CD8-positive, alpha-beta memory T cell (primary cell): Measurements from ENCODE around the gene TTC28. TPM values are rescaled to one million over a fixed set of nuclear protein-coding genes. Genes with fewer than 3 reads are reported as not detected.

ENCODE experiments used
- CTCF ChIA-PET: fragments of 350-600 bp; sonication (Branson Sonifier 250); formaldehyde crosslinking; loops from one replicate; lab custom pipeline; 2021; ENCODE audit warnings: antibody characterized with exemption; lab: Charles Lee
- POLR2A ChIA-PET: fragments of 350-600 bp; sonication (Branson Sonifier 250); formaldehyde crosslinking; loops from one replicate; lab custom pipeline; 2021; ENCODE audit warnings: antibody characterized with exemption; lab: Charles Lee
- DNase-seq, 5 donors: peaks; one replicate each; pipeline versions ENCODE4 v3.0.0 to v3.0.0-alpha.2; 2020 to 2022; ENCODE audit warnings: mixed read lengths in 1 of 5
- H3K27ac ChIP-seq: one replicate; pipeline ENCODE4 v1.7.0; 2013; ENCODE audit warnings: low read depth, mild to moderate bottlenecking, low read length, moderate library complexity
- H3K27me3 ChIP-seq: 2 replicates; pipeline ENCODE4 v1.7.0; 2013; ENCODE audit warnings: low read length, mild to moderate bottlenecking; ENCODE audit not compliant: insufficient read depth, poor library complexity, severe bottlenecking
- H3K36me3 ChIP-seq: 2 replicates; pipeline ENCODE4 v1.7.0; 2013; ENCODE audit warnings: mild to moderate bottlenecking, low read length, moderate library complexity; ENCODE audit not compliant: insufficient read depth
- H3K4me1 ChIP-seq: 2 replicates; pipeline ENCODE4 v1.7.0; 2013; ENCODE audit warnings: mild to moderate bottlenecking, low read length, moderate library complexity; ENCODE audit not compliant: insufficient read depth
- H3K4me3 ChIP-seq: 2 replicates; pipeline ENCODE4 v1.7.0; 2013; ENCODE audit warnings: mild to moderate bottlenecking, low read length
- H3K9me3 ChIP-seq: 2 replicates; pipeline ENCODE4 v1.7.0; 2013; ENCODE audit warnings: mild to moderate bottlenecking, low read length
- H3K27ac Mint-ChIP-seq, 8 donors: one replicate each; pipeline ENCODE4 v1.8.0; 2020 to 2021; ENCODE audit warnings: mixed read lengths in 8 of 8, mild to moderate bottlenecking in 6 of 8, inconsistent platforms in 3 of 8, moderate library complexity in 3 of 8
- H3K27me3 Mint-ChIP-seq, 2 donors: one replicate each; pipeline ENCODE4 v1.8.0; 2020 to 2021; ENCODE audit warnings: mixed read lengths in 2 of 2, mild to moderate bottlenecking in 1 of 2, moderate library complexity in 1 of 2
- H3K36me3 Mint-ChIP-seq, 3 donors: one replicate each; pipeline ENCODE4 v1.8.0; 2020 to 2021; ENCODE audit warnings: mixed read lengths in 3 of 3, inconsistent platforms in 1 of 3, mild to moderate bottlenecking in 1 of 3
- H3K4me1 Mint-ChIP-seq, 3 donors: one replicate each; pipeline ENCODE4 v1.8.0; 2020 to 2021; ENCODE audit warnings: mixed read lengths in 3 of 3, inconsistent platforms in 1 of 3, mild to moderate bottlenecking in 1 of 3
- H3K4me3 Mint-ChIP-seq, 7 donors: one replicate each; pipeline ENCODE4 v1.8.0; 2020 to 2021; ENCODE audit warnings: mixed read lengths in 7 of 7, mild to moderate bottlenecking in 6 of 7, moderate library complexity in 4 of 7, inconsistent platforms in 2 of 7
- H3K9me3 Mint-ChIP-seq, 5 donors: one replicate each; pipeline ENCODE4 v1.8.0; 2020 to 2022; ENCODE audit warnings: mixed read lengths in 5 of 5, mild to moderate bottlenecking in 3 of 5, moderate library complexity in 2 of 5, inconsistent platforms in 1 of 5
- polyA plus RNA-seq: library from polyadenylated mRNA; unstranded; fragments of 300-500 nt; fragmentation: Illumina TruSeq; gene quantifications from one replicate; pipeline ENCODE4 v1.2.3, GENCODE V29; 2021
- total RNA-seq, 2 experiments: library from RNA; stranded (reverse); gene quantifications; one replicate each; pipeline ENCODE4 v1.2.3, GENCODE V29; 2021

Gene TTC28
- total and polyA plus RNA-seq, 3 experiments from 2014 or later, result 0.24 to 0.60 (median 0.51) TPM

DNA sequence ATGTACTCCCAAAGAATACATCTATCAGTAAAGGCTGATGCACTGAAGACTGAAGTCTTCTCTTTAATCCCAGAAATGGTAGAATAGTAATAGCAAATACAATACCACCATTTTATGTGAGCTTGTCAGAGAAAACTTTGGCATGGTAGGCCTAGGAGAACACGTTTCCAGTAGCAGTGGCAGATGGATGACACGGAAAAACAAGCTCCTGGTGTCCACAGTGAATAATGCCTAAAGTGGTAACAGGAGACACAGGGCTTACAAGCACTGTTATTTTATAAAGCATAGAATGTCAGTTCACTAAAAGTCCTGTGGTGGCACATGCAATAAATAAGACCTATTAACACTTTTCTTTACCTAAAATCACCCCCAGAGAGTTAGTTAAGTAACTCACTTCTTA is 277.6 kb downstream of the TTC28 start:
- Mint-ChIP-seq H3K27ac (no peak overlapping the region), H3K36me3 (no peaks in the 10 kb centered on the region), H3K27me3 (peaks cover 1 to 3% of the 10 kb centered on the region in 2 donors), H3K4me1 (no peaks in the 10 kb centered on the region), H3K9me3 (no peaks in the 10 kb centered on the region), H3K4me3 (no peak overlapping the region)
- no peak for DNase-seq
- Histone ChIP-seq H3K36me3 (no peaks in the 10 kb centered on the region), H3K4me1 (no peaks in the 10 kb centered on the region), H3K4me3 (no peak overlapping the region), H3K27ac (no peak overlapping the region), H3K27me3 (no peaks in the 10 kb centered on the region), H3K9me3 (no peaks in the 10 kb centered on the region)
- ChIA-PET CTCF (no interaction called here), POLR2A (no interaction called here)

DNA sequence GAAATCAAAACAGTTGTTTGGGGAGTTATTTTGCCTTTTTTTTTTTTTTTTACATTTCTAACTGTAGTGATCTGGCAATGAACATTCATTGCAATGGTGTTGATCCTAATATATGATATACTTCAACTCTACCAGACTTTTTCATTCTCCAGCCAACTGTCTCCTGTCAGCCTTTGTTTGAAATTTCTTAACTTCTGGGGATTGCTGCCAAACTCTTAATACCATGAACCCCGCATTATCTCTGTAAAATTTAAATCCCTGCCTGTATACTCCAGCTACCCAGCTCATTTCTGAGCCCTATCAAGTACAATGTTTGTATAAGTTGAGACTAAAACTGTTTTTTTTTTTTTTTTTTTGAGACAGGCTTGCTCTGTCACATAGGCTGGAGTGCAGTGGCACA is 280.7 kb downstream of the TTC28 start:
- no peaks in the 10 kb centered on the region for H3K27me3 ChIP-seq
- Mint-ChIP-seq H3K9me3 (no peaks in the 10 kb centered on the region), H3K4me1 (no peaks in the 10 kb centered on the region)

DNA sequence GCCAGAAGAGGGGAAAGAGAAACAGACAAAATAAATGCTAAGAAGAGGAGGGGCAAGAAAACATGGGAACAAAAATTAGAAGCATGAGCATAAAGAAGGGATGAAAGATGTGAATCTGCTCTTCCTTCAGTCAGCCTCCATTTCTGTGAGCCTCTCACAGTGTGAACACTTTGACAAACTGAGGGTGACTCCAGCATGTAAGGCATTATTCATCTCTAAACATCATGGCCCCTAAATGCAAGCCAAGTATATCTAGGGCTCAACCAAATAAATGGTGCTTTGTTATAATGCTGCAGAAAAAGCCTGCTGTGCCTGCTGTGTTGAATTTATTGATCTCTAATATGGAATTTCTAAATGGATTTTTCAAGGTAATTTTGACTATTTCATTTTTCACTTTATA is 281.3 kb downstream of the TTC28 start:
- no peaks in the 10 kb centered on the region for H3K9me3 Mint-ChIP-seq
- POLR2A ChIA-PET, result no interaction called here
- H3K27ac Mint-ChIP-seq, result no peak overlapping the region
- CTCF ChIA-PET, result no interaction called here
- DNase-seq, result no peak
- H3K36me3 Mint-ChIP-seq, result no peaks in the 10 kb centered on the region
- H3K4me1 ChIP-seq, result no peaks in the 10 kb centered on the region
- no peaks in the 10 kb centered on the region for H3K36me3 ChIP-seq
- no peaks in the 10 kb centered on the region for H3K27me3 ChIP-seq
- H3K27me3 Mint-ChIP-seq, result peaks cover 5 to 17% of the 10 kb centered on the region in 2 donors
- no peak overlapping the region for H3K27ac ChIP-seq
- H3K4me3 Mint-ChIP-seq, result no peak overlapping the region
- no peaks in the 10 kb centered on the region for H3K4me1 Mint-ChIP-seq
- no peak overlapping the region for H3K4me3 ChIP-seq
- no peaks in the 10 kb centered on the region for H3K9me3 ChIP-seq

More for the DNA sequence above, 280.7 kb downstream of the TTC28 start:
- DNase-seq, result no peak
- Histone ChIP-seq H3K4me1 (no peaks in the 10 kb centered on the region), H3K36me3 (no peaks in the 10 kb centered on the region), H3K9me3 (no peaks in the 10 kb centered on the region), H3K4me3 (no peak overlapping the region), H3K27ac (no peak overlapping the region)
- POLR2A ChIA-PET, result no interaction called here
- Mint-ChIP-seq H3K4me3 (no peak overlapping the region), H3K27ac (no peak overlapping the region), H3K36me3 (no peaks in the 10 kb centered on the region), H3K27me3 (peaks cover 4 to 17% of the 10 kb centered on the region in 2 donors)
- CTCF ChIA-PET, result no interaction called here

DNA sequence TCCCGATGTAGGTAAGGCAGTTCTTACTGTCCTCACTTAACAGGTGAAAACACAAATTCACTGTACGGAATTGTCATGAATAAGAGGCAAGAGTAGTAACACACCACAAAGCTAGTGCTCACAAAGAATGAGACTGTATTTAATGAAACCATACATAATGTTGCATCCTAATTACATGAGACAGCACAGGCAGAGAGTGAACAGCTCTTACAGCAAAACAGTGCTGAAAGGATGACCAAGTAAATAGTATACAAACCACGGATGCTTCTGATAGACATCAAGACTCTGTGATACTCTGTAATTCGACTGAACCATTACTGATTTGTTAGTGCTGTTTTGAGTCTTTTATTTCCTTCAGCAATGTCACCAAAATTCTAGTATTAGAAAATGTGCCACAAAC is 282.3 kb downstream of the TTC28 start:
- H3K4me1 ChIP-seq, result no peaks in the 10 kb centered on the region
- no peaks in the 10 kb centered on the region for H3K9me3 ChIP-seq
- no peaks in the 10 kb centered on the region for H3K36me3 Mint-ChIP-seq
- H3K27me3 Mint-ChIP-seq, result peaks cover 7 to 21% of the 10 kb centered on the region in 2 donors
- CTCF ChIA-PET, result no interaction called here
- no peak overlapping the region for H3K27ac ChIP-seq
- no peaks in the 10 kb centered on the region for H3K27me3 ChIP-seq
- no peak overlapping the region for H3K27ac Mint-ChIP-seq
- H3K4me3 ChIP-seq, result no peak overlapping the region
- H3K36me3 ChIP-seq, result no peaks in the 10 kb centered on the region
- H3K9me3 Mint-ChIP-seq, result no peaks in the 10 kb centered on the region
- POLR2A ChIA-PET, result no interaction called here
- no peak for DNase-seq
- no peak overlapping the region for H3K4me3 Mint-ChIP-seq
- no peaks in the 10 kb centered on the region for H3K4me1 Mint-ChIP-seq

DNA sequence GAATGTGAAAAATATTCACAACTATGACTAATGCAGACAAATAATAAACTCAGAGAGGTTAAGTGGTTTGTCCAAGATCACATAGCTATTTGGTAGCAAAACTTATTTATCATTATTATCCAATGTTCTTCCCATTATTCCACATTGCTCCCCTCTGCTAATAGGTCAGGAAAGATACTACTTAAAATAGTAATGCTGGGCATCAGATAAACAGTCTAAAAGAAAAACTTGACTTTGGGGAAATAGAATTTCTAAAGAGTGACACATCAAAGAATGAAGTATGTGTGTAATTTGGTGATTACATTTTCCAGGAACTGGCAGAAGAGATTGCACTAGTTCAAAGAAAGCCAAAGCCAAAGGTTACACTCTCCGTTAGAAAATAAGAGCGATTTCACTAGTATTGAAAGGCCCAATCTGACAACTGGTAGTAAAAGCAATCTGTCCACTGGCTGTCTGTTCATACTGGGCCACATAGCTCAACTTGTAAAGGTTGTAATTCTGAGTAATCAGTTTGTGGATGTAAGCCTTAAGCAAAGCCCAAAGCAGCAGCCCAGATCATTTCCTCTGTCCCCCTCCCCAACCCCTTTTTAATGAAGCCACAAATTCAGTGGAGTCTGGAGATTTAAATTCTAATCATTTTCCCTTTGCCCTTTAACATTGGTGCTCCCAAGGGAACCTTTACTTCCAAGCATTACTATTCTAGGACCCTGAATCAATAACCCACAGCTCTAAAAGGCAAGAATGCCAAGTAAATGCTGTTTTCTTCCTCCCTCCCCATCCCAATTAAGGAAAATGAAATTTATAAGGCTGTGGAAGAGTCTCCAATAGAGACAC is 283.5 kb downstream of the TTC28 start:
- POLR2A ChIA-PET, result no interaction called here
- Histone ChIP-seq H3K27ac (no peak overlapping the region), H3K4me3 (no peak overlapping the region), H3K27me3 (no peaks in the 10 kb centered on the region), H3K4me1 (no peaks in the 10 kb centered on the region), H3K36me3 (no peaks in the 10 kb centered on the region), H3K9me3 (no peaks in the 10 kb centered on the region)
- Mint-ChIP-seq H3K27me3 (peaks cover 7 to 21% of the 10 kb centered on the region in 2 donors), H3K4me1 (no peaks in the 10 kb centered on the region), H3K4me3 (no peak overlapping the region), H3K27ac (no peak overlapping the region), H3K9me3 (peaks cover 0 to 3% (median 3%) of the 10 kb centered on the region in 5 donors), H3K36me3 (no peaks in the 10 kb centered on the region)
- DNase-seq, result no peak
- CTCF ChIA-PET, result no interaction called here

DNA sequence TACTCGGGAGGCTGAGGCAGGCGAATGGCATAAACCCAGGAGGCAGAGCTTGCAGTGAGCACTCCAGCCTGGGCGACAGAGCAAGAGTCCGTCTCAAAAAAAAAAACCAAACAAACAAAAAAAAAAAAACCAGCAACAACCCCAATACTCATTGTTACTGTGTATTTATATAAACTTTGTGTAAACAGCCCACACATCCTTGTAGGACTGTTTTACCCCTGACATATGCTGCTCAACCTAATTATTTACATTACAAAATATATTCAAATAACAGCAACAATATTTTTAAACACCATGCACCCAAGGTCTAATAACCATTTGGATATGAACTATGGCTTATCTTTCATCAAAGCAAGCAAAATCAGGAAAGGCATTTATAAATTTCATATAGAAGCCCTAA is 284.1 kb downstream of the TTC28 start:
- H3K9me3 ChIP-seq, result no peaks in the 10 kb centered on the region

DNA sequence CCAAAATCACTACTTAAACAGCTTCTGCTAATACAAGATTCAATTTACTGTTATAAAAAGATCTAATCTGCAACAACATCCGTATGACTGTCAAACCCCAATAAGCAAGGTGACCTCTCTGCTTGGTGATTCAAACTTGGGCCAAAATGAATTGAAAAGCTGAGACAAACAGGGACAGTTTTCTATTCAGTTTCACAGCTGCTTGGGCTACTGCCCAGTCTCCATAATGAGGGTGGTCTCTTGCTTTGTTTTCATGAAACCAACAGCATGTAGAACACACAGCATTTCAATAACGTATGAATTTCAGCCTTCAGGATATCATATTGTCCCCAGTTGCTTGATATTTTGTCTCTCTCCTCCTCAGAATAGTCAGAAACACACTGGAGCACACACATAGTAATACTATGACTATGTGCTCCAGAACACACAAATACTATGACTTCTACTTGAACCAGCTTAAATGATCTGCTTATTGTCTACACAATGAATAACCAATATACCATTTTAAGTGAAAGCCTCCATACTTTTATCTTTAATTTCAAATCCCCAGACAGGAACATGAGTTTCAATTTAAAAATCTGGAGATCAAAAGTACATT is 285.0 kb downstream of the TTC28 start:
- H3K9me3 Mint-ChIP-seq, result peaks cover 0 to 5% (median 3%) of the 10 kb centered on the region in 5 donors
- H3K4me3 Mint-ChIP-seq, result no peak overlapping the region
- H3K36me3 Mint-ChIP-seq, result no peaks in the 10 kb centered on the region
- CTCF ChIA-PET, result no interaction called here
- Histone ChIP-seq H3K27ac (no peak overlapping the region), H3K4me3 (no peak overlapping the region), H3K4me1 (no peaks in the 10 kb centered on the region), H3K9me3 (no peaks in the 10 kb centered on the region), H3K27me3 (no peaks in the 10 kb centered on the region), H3K36me3 (no peaks in the 10 kb centered on the region)
- H3K27me3 Mint-ChIP-seq, result peaks cover 6 to 18% of the 10 kb centered on the region in 2 donors
- POLR2A ChIA-PET, result no interaction called here
- no peak overlapping the region for H3K27ac Mint-ChIP-seq
- no peak for DNase-seq
- H3K4me1 Mint-ChIP-seq, result no peaks in the 10 kb centered on the region

More for the DNA sequence above, 284.1 kb downstream of the TTC28 start:
- H3K4me1 Mint-ChIP-seq, result no peaks in the 10 kb centered on the region
- ChIA-PET POLR2A (no interaction called here), CTCF (no interaction called here)
- H3K27me3 Mint-ChIP-seq, result peaks cover 6 to 21% of the 10 kb centered on the region in 2 donors
- no peak for DNase-seq
- Histone ChIP-seq H3K36me3 (no peaks in the 10 kb centered on the region), H3K4me1 (no peaks in the 10 kb centered on the region), H3K4me3 (no peak overlapping the region), H3K27ac (no peak overlapping the region), H3K27me3 (no peaks in the 10 kb centered on the region)
- no peaks in the 10 kb centered on the region for H3K36me3 Mint-ChIP-seq
- H3K9me3 Mint-ChIP-seq, result peaks cover 0 to 5% (median 3%) of the 10 kb centered on the region in 5 donors
- H3K4me3 Mint-ChIP-seq, result no peak overlapping the region
- no peak overlapping the region for H3K27ac Mint-ChIP-seq

DNA sequence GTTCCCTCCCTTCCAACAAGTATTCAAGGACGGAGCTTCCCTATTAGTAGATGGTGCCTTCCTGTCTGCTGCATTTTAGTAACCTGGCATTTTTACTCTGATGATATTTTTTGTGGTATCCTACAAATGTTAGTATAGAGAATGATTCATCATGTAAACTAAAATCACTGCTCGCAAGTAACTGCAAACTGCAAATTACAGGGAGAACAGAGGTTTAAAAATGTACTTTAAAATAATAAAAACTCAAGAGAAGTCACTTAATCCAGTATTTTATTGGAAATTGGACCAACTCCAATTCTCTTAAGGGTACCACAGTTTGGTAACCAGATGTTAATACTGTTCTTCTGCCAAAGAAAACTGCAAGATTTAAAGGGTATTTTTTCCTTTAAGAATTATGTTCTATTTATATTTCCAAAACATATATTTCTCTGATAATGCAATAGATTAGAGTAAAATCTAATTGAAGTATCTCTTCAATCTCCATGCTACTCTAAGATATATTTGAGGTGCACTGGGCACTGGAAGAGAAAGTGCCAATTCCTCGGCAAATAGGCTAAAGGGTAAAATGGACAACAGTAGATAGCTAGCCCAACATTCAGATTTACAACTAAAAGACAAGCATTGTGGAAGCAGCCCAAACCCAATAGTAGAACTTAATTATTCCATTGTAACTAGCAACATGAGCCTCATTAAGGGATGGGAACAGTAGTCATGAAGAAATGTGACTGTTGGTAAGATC is 298.0 kb downstream of the TTC28 start:
- ChIA-PET POLR2A (no interaction called here), CTCF (no interaction called here)
- H3K4me1 Mint-ChIP-seq, result no peaks in the 10 kb centered on the region
- Histone ChIP-seq H3K4me3 (no peak overlapping the region), H3K27me3 (no peaks in the 10 kb centered on the region), H3K4me1 (no peaks in the 10 kb centered on the region), H3K27ac (no peak overlapping the region), H3K36me3 (no peaks in the 10 kb centered on the region), H3K9me3 (no peaks in the 10 kb centered on the region)
- H3K4me3 Mint-ChIP-seq, result no peak overlapping the region
- H3K27me3 Mint-ChIP-seq, result peaks cover 0 to 3% of the 10 kb centered on the region in 2 donors
- H3K27ac Mint-ChIP-seq, result no peak overlapping the region
- no peak for DNase-seq
- H3K36me3 Mint-ChIP-seq, result no peaks in the 10 kb centered on the region
- H3K9me3 Mint-ChIP-seq, result peaks cover 0 to 3% (median 0%) of the 10 kb centered on the region in 5 donors
